Measurements from ENCODE around the gene EXTL1. TPM values are rescaled to one million over a fixed set of nuclear protein-coding genes. Genes with fewer than 3 reads are reported as not detected.

The EXTL1 gene
- total RNA-seq, 1 donor from 2014 or later: 26.4 TPM

DNA sequence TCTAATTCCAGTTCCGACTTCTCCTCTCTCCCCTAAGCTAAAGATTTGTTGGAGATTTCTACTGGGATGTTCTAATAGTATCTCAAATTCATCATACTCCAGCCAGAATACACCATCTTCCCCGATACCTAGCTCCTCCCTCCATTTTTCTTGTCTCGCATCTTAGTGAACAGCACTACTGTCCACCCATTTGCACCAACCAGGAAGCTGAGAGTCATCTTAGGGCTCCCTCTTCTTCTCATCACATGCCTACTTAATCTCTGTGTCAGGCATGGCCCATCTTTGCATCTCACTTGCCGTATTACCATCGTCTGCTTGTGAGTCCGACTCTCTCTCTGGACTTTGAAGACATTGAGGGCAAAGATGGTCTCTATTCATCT, 49.4 kb downstream of the EXTL1 start:
- H3K9me3 ChIP-seq (ENCODE audit: insufficient read depth, low read depth, low read length): no peaks in the 10 kb centered on the region
- no peaks in the 10 kb centered on the region for H3K36me3 ChIP-seq (ENCODE audit: insufficient read depth, low read length)
- H3K27ac Mint-ChIP-seq (ENCODE audit: unreplicated experiment): no peak overlapping the region
- H3K27me3 Mint-ChIP-seq (ENCODE audit: low read depth, unreplicated experiment): peaks cover 48% of the 10 kb centered on the region
- peaks cover 3% of the 10 kb centered on the region for H3K9me3 Mint-ChIP-seq (ENCODE audit: unreplicated experiment)
- H3K4me1 Mint-ChIP-seq (ENCODE audit: low read depth, unreplicated experiment): no peaks in the 10 kb centered on the region
- no peak overlapping the region for H3K9ac ChIP-seq (ENCODE audit: low read length)
- H3K27me3 ChIP-seq (ENCODE audit: insufficient read depth, low read length): peaks cover 36% of the 10 kb centered on the region
- H3K27ac ChIP-seq (ENCODE audit: low read depth, low read length): no peak overlapping the region
- no peak overlapping the region for H3K4me2 ChIP-seq (ENCODE audit: low read length)
- H2AFZ ChIP-seq (ENCODE audit: low read depth, low read length): no peak overlapping the region
- FAIRE-seq (no peak), DNase-seq (ENCODE audit: low read depth) (no peak)
- H3K4me3 Mint-ChIP-seq (ENCODE audit: unreplicated experiment): no peak overlapping the region
- no peak overlapping the region for H3K4me3 ChIP-seq (ENCODE audit: insufficient read depth, low read depth, low read length)
- H3K36me3 Mint-ChIP-seq (ENCODE audit: low read depth, unreplicated experiment): no peaks in the 10 kb centered on the region
- H4K20me1 ChIP-seq (ENCODE audit: insufficient read depth, low read length): no peaks in the 10 kb centered on the region
- no peaks in the 10 kb centered on the region for H3K79me2 ChIP-seq (ENCODE audit: insufficient read depth, low read length)
- TF ChIP-seq, protein P1, sequence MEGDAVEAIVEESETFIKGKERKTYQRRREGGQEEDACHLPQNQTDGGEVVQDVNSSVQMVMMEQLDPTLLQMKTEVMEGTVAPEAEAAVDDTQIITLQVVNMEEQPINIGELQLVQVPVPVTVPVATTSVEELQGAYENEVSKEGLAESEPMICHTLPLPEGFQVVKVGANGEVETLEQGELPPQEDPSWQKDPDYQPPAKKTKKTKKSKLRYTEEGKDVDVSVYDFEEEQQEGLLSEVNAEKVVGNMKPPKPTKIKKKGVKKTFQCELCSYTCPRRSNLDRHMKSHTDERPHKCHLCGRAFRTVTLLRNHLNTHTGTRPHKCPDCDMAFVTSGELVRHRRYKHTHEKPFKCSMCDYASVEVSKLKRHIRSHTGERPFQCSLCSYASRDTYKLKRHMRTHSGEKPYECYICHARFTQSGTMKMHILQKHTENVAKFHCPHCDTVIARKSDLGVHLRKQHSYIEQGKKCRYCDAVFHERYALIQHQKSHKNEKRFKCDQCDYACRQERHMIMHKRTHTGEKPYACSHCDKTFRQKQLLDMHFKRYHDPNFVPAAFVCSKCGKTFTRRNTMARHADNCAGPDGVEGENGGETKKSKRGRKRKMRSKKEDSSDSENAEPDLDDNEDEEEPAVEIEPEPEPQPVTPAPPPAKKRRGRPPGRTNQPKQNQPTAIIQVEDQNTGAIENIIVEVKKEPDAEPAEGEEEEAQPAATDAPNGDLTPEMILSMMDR (IDR thresholded peaks at IDR 0.05; ENCODE audit: insufficient read depth, low read depth, low read length): no peak
- TF ChIP-seq EZH2 (IDR thresholded peaks at IDR 0.05; ENCODE audit: insufficient read depth, low read length): no peak
- no peaks in the 10 kb centered on the region for H3K4me1 ChIP-seq (ENCODE audit: insufficient read depth, low read length)

DNA sequence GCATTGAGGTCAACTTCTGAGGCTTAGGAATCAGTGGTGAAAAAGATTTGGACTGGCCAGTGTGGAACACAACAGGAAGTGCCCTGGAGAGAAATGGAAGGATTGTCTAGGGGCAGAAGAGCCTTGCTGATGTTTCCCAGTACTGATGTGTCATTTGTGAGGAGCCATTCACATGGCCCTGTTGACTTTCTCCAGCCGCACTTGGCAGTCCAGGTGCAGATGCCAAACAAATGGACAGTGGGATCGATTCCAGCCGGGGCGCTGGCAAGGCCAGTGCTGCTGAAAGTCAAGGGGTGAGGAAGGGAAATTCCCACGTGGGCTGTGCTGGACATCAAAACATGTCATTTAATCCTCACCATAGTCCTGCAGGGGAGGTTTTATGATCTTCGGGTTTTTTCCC, 50.7 kb downstream of the EXTL1 start:
- TF ChIP-seq EZH2 (IDR thresholded peaks at IDR 0.05; ENCODE audit: insufficient read depth, low read length): no peak
- TF ChIP-seq, protein P1 (IDR thresholded peaks at IDR 0.05; ENCODE audit: insufficient read depth, low read depth, low read length): no peak
- Histone ChIP-seq H4K20me1 (ENCODE audit: insufficient read depth, low read length) (no peaks in the 10 kb centered on the region), H3K36me3 (ENCODE audit: insufficient read depth, low read length) (no peaks in the 10 kb centered on the region), H2AFZ (ENCODE audit: low read depth, low read length) (no peak overlapping the region), H3K4me2 (ENCODE audit: low read length) (no peak overlapping the region), H3K27ac (ENCODE audit: low read depth, low read length) (no peak overlapping the region), H3K27me3 (ENCODE audit: insufficient read depth, low read length) (peaks cover 28% of the 10 kb centered on the region), H3K9me3 (ENCODE audit: insufficient read depth, low read depth, low read length) (no peaks in the 10 kb centered on the region), H3K4me3 (ENCODE audit: insufficient read depth, low read depth, low read length) (no peak overlapping the region), H3K4me1 (ENCODE audit: insufficient read depth, low read length) (no peaks in the 10 kb centered on the region), H3K9ac (ENCODE audit: low read length) (no peak overlapping the region), H3K79me2 (ENCODE audit: insufficient read depth, low read length) (no peaks in the 10 kb centered on the region)
- Mint-ChIP-seq H3K9me3 (ENCODE audit: unreplicated experiment) (peaks cover 3% of the 10 kb centered on the region), H3K4me3 (ENCODE audit: unreplicated experiment) (no peak overlapping the region), H3K27ac (ENCODE audit: unreplicated experiment) (no peak overlapping the region), H3K4me1 (ENCODE audit: low read depth, unreplicated experiment) (no peaks in the 10 kb centered on the region), H3K36me3 (ENCODE audit: low read depth, unreplicated experiment) (no peaks in the 10 kb centered on the region), H3K27me3 (ENCODE audit: low read depth, unreplicated experiment) (peaks cover 42% of the 10 kb centered on the region)
- DNase-seq (ENCODE audit: low read depth): no peak
- FAIRE-seq: no peak

DNA sequence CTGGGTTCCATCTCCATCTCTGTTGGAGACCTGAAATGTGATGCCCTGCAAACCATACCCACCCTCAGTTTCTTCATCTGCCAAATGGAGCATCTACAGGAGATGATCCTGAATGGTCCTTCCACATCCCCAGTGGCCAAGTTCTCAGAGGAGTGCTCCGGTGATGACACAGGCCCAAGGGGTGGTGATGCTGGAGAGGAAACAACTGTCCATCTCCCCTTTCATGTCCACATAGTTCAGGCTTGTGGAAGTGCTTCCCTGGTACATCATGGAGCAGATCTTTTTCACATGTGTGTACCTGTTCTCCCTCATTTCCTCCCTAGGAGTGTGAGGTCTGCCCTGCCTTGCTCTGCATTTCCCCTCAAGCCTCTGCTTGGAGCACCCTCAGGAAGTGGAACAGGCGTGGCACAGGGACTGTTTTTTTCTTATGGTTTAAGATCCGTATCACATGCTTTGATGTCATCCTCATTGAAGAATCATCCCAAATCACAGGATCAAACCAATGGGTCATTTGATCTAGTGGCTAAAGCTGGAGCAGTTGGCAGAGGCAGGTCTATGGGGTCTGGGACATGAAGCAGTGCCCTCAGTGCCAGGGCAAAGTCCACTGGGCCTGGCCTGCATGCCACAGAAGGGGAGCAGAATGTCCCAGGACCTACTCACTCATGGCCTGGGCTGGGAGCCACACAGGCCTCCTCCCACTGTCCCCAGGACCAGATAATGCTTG, 54.0 kb downstream of the EXTL1 start:
- H2AFZ ChIP-seq (ENCODE audit: low read depth, low read length): no peak overlapping the region

More for the DNA sequence above, 54.0 kb downstream of the EXTL1 start:
- Mint-ChIP-seq H3K4me3 (ENCODE audit: unreplicated experiment) (no peak overlapping the region), H3K27me3 (ENCODE audit: low read depth, unreplicated experiment) (peaks cover 38% of the 10 kb centered on the region), H3K9me3 (ENCODE audit: unreplicated experiment) (peaks cover 3% of the 10 kb centered on the region), H3K27ac (ENCODE audit: unreplicated experiment) (no peak overlapping the region), H3K4me1 (ENCODE audit: low read depth, unreplicated experiment) (no peaks in the 10 kb centered on the region), H3K36me3 (ENCODE audit: low read depth, unreplicated experiment) (no peaks in the 10 kb centered on the region)
- FAIRE-seq: no peak
- Histone ChIP-seq H3K27me3 (ENCODE audit: insufficient read depth, low read length) (peaks cover 20% of the 10 kb centered on the region), H3K36me3 (ENCODE audit: insufficient read depth, low read length) (no peaks in the 10 kb centered on the region), H3K9me3 (ENCODE audit: insufficient read depth, low read depth, low read length) (no peaks in the 10 kb centered on the region), H3K27ac (ENCODE audit: low read depth, low read length) (no peak overlapping the region), H3K79me2 (ENCODE audit: insufficient read depth, low read length) (no peaks in the 10 kb centered on the region), H3K4me1 (ENCODE audit: insufficient read depth, low read length) (no peaks in the 10 kb centered on the region), H4K20me1 (ENCODE audit: insufficient read depth, low read length) (no peaks in the 10 kb centered on the region), H3K4me3 (ENCODE audit: insufficient read depth, low read depth, low read length) (no peak overlapping the region), H3K4me2 (ENCODE audit: low read length) (no peak overlapping the region), H3K9ac (ENCODE audit: low read length) (no peak overlapping the region)
- TF ChIP-seq, protein P1 (IDR thresholded peaks at IDR 0.05; ENCODE audit: insufficient read depth, low read depth, low read length): no peak
- TF ChIP-seq EZH2 (IDR thresholded peaks at IDR 0.05; ENCODE audit: insufficient read depth, low read length): no peak
- no peak for DNase-seq (ENCODE audit: low read depth)
